Posterior vena cava (tissue), 2 donors: ENCODE results near the gene RGS7BP. TPM values are rescaled to one million over a fixed set of nuclear protein-coding genes. Genes with fewer than 3 reads are reported as not detected.

Experiments used
- DNase-seq: peaks from one replicate; pipeline ENCODE4 v3.0.0-alpha.2; 2020; ENCODE audit warnings: low spot score
- intact Hi-C, 2 donors: fragments of 100-400 bp; cut with DNase I; formaldehyde crosslinking; loops; one replicate each; pipeline versions ENCODE4 v1.14.1 to v1.14.2; 2022 to 2023
- long read RNA-seq, 2 donors: library from polyadenylated mRNA; unstranded; transcript quantifications; one replicate each; pipeline ENCODE4 v2.0.0, GENCODE V29; 2020 to 2021
- total RNA-seq, 2 donors: library from RNA; stranded (reverse); fragmentation: NEBNext Ultra II Directional; extraction: Animal tissue kit (Norgen Biotek cat#: 25700); gene quantifications; one replicate each; pipeline ENCODE4 v1.2.1, GENCODE V29; 2021
- donor health status: DM: yes; HTN: yes; CAD: no.
- donor health status: DM: yes; HTN: yes; CAD: no.

The RGS7BP gene
- 10 to 100 TPM; 11.7 to 19.3 TPM for total RNA-seq
- long read RNA-seq, donor 1, full-length matches to known transcripts = 4 of 8 reads
- long read RNA-seq, donor 1, partial matches to known transcripts = 0 of 8 reads
- long read RNA-seq, donor 1, other reads (novel, unspliced or antisense) = 4 of 8 reads
- long read RNA-seq, donor 2, full-length matches to known transcripts = 2 of 4 reads
- long read RNA-seq, donor 2, partial matches to known transcripts = 1 of 4 reads
- long read RNA-seq, donor 2, other reads (novel, unspliced or antisense) = 1 of 4 reads

DNA sequence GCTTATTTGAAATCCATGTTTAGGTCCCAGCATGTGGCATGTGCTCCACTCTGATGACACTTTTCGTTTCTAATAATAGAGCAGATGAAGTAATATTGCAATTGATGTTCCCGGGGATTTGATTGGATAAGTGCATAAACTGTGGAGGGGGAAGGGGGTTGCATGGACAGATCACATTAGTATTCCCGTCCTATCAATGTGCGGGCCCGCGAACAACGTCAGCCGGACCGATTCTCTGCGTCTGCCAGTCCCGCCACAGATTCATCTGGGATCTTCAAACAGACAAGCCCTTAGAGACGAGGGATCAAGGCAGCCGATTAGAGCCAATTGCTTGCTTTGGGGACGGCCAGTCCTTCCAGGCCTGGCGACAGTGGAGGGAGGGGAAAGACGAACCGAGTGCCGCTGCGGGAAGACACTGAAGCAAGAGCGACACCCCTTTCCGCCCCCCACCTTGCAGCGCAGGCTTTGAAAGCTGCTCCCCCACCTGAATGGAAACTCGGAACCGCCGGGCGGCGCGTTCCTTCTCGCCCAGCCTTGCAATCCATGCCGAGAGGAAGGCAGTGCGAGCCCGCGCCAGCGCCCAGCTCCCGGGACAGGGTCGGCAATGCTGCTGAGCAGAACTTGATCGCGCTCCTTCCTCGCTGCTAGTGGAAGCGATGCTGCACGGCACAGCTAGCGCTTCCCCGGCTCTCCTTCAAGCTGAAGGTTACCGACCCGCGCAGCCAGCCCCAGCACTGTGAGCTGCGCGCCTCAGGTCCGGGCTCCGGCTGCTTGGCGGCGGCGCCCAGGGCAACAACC is at the start of gene RGS7BP:
TSS of gene RGS7BP (plus strand) at position 247 of the 798 bp plus-strand sequence. CDS start 610 bp downstream, outside the sequence.
- peak; percentile 87 for DNase-seq
- intact Hi-C loops = loop anchor here (5.0 to 10.0 kb wide), 2 partner anchors 76 to 89 kb away; no protein-coding TSS in a partner anchor

DNA sequence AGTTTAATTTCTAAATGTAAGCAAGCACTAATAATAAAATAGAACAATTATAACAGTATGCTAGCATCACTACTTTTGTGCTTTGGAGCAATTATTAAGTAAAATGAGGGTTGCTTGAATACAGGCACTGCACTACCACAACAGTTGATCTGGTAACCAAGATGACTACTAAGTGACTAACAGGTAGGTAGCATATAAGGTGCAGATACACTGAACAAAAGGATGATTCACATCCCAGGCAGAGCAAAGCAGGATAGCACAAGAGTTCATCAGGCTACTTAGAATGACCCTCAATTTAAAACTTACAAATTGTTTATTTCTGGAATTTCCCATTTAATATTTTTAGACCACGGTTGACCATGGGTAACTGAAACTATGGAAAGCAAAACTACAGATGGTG is 48.0 kb upstream of the RGS7BP start:
- intact Hi-C loops = no loop called here
- DNase-seq = no peak

DNA sequence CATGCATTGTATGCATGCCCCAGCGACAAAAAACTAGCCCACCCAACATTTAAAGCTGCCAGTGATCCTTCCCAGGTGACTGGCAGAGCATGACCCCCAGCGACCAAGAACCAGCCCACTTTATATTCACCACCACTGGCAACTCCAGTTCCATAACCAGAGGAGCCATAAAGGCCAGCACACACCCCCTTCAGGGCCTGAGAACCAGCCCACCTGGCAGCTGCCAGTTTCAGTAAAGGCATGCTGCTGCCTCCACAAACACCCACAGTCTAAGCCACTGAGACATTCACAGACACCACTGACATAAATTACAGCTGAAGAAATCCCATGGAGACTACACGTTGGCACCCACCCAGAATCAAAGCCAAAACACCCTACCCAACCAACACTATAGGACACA is 46.9 kb upstream of the RGS7BP start:
- intact Hi-C loops = no loop called here
- DNase-seq = no peak

DNA sequence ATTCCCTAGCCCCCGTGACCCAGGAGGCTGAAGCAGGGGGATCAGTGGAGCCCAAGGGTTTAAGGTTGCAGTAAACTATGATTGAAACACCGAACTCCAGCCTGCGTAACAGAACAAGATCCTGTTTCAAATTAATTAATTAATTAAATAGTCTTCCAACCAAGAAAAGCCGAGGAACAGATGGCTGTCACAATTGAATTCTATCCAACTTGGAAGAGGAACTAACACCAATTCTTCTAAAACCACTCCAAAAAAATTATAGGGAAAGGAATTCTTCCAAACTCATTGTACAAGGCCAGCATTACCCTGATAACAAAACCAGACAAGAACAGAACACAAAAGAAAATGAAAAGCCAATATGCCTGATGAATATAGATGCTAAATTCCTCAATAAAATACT is 43.4 kb upstream of the RGS7BP start:
- intact Hi-C loops = no loop called here
- DNase-seq = no peak

DNA sequence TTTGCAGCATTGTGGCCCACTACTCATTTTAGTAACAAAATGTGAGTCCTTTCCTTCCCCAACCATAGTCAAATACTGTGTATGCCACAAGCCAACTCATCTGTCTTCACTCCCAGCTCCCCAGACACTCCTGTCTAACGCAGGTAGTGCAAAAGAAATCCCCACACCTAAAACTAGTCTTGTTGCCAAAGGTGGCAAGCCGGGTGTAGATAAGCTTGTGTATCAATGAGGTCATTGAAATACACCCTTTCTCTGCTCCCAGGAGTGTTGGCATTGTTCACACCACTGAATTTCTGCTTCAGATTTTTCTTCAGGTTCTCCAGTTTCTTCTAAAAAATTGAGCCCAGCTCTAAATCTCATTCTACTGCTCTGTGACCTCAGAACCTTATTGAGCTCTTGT is 19.7 kb upstream of the RGS7BP start:
- intact Hi-C loops = no loop called here
- no peak for DNase-seq

DNA sequence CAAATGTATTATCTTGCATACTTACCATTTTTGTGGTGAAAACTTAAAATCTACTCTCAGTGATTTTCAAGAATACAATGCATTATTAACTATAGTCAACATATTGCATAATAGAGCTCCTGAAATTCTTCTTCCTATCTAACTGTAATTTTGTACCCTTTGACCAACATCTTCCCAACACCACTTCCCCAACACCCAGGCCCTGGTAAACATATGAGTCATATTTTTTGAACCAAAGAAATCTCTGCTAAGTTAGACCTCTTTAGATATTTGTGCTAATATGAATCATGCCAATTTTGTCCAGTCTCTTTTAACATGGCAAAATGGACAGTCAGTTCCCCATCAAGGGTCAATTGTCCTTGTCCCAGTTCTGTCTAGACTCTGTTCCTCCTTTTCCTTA is 18.5 kb upstream of the RGS7BP start:
- DNase-seq = no peak
- intact Hi-C loops = no loop called here

DNA sequence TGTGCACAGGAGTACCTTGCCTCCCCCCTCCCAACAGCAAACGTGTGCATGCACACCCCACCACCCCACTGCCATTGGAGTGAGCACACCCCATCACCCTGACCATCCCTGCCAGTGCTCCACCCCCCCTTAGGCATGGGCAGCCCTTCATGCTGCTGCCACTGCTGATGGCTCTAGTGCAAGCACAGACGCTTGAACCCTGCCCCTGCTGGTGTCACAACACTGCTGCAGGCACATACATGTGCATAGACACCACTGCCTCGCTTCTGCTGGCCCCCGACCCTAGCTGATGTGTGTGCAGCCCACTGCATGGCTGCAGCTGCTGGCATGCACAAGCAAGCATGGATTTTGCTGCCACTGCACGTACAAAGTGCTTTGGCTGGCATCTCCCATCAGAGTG is 16.0 kb upstream of the RGS7BP start:
- intact Hi-C loops = no loop called here
- DNase-seq = no peak

DNA sequence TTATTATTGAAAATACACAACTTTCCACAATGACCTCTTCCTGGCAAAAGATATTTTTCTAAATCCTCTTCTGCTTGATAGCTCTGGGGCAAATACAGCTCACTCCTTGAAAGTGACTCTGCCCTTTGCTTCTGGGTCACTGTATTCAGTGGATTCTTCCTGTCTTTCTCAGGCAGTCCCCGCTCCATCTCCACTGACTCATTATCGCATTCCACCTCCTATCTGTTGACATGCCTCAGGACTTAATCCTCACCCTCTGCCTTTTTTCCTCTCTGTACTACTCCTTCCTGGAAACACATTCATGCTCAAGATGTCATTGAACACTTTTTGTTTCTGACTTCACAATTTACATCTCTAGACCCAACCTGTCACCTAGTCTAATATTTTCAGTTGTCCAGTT is 8.4 kb upstream of the RGS7BP start:
- no peak for DNase-seq
- intact Hi-C loops = no loop called here

DNA sequence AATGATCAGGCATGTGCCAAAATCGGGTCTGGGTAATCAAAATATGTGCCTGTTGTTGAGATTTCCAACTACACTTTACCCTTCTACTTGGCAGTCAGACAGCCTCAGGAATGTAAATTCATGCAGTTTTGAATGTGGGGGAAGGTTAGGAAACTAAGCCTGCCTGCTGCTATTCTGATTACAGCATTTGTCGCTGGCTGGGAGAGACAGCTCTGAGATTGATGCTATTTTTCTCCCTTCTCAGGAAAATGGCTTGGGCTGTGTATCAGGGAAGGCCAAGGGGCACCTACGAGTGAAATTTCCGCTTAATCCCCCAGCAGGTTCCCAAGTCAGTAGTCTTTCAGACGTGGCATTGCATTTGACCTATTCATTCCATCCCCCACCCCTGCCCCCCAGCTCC is 3.6 kb upstream of the RGS7BP start:
- no peak for DNase-seq
- intact Hi-C loops = loop anchor here in 1 of 2 donors (10.0 kb wide), 1 partner anchor 93 kb away; no protein-coding TSS in a partner anchor

DNA sequence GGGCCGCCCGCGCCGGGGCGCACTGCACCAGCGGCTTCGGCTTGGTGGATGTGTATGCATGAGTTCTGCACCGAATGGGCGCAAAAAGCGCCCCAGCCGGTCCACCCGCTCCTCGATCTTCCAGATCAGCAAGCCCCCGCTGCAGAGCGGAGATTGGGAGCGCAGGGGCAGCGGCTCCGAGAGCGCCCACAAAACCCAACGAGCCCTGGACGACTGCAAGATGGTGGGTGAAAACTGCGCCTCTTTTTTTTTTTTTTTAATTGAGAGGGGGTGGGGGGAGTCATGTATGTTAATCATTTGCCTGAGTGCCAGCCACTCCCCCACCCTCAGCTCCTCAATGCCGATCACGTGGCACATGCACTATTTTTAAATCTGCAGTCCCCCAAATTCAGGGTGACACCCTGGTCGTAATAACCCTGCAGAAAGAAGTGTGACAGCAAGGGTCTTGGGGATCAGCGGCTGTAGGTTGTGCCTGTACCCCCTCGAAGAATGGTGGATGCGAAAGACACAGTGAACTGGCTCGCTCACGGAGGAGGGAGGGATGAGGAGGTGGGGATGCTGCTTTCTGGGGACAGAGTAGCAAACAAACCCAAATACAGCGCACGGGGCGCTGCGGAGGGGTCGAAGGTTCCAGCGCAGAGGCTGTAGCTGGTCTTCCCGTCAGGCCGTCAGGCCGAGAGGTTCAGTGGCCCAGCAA is 900 bp downstream of the RGS7BP start:
- intact Hi-C loops = loop anchor here (5.0 to 10.0 kb wide), 2 partner anchors 76 to 88 kb away; no protein-coding TSS in a partner anchor
- peak; percentile 85 for DNase-seq

DNA sequence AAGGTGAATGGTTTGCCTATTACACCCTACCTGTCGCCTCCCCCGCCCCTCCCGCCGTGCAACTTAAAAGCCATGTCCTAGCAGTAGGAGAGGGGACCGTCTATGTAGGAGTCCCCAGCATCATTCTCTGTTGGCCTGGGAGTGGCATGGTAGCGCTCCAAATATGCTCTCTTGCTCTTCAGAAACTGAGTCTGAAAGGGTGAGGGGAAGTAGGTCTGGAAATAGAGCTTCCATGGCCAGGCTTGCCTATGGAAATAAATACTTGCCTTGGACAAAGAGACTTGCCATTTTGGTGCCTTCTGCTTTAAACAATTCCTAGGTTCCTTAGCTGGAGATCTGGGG is 1.4 kb downstream of the RGS7BP start:
- DNase-seq = no peak
- intact Hi-C loops = loop anchor here (5.0 to 10.0 kb wide), 2 partner anchors 75 to 88 kb away; no protein-coding TSS in a partner anchor

DNA sequence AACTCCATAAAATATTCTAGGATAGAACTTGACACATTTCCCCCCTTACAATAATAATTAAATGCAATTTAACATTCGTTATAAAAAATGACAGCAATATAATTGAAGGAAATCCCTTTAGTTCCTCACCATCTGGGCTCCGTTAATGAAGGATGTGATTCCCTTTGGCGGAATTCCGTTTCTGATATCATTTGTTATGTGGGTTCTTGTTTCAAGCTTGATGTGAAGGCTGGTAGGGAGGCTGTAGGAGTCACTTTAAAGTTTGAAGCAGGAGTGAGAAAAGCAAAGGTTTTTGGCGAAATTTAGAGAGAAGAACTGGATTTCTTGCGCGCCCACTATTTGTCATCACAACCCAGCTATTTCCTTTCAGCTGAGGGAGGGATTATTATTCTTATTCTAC is 4.0 kb downstream of the RGS7BP start:
- no peak for DNase-seq
- intact Hi-C loops = loop anchor here (5.0 to 10.0 kb wide), 2 partner anchors 72 to 85 kb away; no protein-coding TSS in a partner anchor

DNA sequence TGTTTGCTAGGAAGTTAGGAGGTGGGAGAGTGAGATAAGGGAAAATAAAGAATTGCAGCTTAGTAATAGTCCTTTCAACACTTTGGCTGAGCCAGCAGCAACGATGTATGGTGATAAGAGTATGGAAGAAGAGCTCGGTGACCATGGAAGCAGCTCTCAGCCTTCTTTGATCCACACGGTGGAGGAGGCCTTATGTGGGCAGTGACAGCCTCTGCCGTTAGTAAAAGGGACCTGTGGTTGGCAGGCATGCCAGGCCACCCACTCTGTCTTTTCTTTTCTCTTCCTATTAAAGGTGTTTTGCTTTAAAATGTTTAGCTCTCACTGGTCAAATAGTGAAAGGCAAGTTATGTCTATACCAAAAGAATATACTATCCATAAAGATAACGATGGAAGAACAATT is 7.7 kb downstream of the RGS7BP start:
- intact Hi-C loops = no loop called here

DNA sequence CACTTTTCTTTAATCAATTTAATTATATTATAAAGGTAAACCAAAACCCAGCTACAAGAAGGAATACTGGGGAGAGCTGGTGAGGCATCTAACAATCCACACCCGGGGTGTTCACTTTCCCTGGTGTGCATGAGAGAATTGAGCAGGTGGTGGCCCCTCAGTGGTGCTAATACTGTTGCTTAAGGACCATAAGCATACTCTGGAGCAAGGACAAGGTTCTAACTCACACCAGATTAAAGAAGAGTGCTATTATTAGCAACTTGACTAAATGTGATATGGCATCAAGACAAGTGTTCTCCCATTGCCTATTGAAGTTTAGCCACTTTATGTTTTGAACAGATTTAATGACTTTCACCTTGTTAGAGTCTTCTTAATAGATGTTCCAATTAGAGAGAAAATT is 8.8 kb downstream of the RGS7BP start:
- DNase-seq = no peak
- intact Hi-C loops = no loop called here

More for the DNA sequence above, 7.7 kb downstream of the RGS7BP start:
- DNase-seq = no peak

DNA sequence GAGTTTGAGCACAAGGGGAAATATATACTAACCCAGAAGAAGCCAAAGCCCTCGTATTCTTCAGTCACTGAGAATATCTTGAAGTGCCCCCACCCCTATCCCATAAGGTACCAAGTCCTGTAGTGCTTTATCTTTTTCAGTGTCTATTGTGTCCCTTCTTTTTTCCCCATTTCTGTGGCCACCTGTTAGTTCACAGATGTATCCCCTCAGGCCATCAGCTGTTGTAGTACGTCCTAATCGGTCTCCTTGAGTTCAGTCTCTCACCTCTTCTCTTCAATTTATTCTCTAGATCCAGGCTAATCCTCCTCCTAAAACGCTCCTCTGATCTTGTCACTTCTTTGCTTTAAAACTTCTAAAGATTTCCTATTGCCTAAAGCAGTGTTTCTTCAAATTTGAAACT is 10.4 kb downstream of the RGS7BP start:
- intact Hi-C loops = no loop called here
- no peak for DNase-seq

DNA sequence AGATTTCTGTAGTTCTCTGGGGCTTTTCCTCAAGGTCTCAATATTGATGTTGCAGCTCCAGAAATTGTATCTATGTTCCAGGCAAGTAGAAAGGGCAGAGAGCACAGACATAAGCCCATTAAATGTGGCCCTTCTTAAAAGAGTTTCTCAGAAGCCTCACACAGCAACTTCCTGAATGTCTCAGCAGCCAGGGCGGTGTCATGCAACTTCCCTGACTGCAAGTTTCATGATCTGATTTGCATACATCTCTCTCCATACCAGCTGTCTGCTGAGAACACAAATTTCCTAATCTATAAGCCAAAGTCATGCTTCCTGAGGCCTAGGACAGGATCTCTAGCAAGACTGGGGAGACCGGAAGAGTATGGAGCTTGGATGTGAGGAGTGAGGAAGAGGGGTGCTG is 13.0 kb downstream of the RGS7BP start:
- no peak for DNase-seq
- intact Hi-C loops = no loop called here

DNA sequence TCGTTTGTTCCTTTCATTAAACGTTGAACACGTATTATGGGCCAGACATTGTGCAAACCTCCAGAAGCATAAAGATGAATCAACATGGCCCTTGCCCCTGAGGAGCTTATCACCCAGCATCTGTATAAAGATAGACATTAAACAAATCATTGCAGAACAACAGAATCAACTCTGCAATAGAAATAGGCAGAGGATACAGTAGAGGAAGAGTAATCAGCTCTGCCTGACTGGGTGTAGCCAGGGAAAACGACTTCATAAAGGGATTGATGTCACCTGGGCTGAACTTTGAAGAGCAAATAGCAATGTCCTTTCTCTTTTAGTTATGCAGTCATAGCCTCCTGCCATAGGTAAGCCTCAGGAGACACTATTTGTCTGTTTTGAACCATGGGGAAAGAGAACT is 13.4 kb downstream of the RGS7BP start:
- DNase-seq = no peak
- intact Hi-C loops = no loop called here

DNA sequence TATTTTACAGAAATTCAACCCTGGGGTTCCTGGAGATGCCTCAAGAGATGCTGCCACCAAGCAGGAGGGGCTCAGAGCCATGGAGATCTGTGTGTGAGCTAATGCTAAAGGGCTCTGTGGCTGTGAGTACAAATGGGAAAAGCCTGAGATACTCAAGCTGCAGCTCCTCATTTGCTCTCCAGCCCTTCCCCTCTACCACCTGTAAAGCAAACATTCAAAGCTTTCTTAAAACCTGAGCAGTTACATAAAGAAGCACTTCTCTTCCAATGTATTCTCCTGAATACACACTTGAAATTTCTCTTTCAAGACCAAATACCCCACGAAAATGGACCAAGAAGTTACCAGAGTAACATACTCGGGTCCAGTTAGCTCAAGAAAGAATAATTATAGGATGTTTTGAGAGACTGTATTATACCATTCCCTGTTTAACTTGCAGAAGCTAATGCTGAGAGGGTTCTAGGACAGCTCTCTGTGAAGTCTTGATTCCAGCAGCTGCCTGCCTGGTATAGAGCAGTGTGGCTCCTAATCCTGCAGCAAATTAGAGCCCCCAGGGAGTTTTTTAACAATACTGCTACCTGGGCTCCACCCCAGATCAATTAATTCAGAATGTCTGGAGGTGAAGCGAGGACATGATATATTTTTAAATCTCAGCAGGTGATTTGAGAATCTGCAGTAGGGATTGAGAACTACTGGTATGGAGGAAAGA is 21.1 kb downstream of the RGS7BP start:
- no peak for DNase-seq
- intact Hi-C loops = no loop called here

DNA sequence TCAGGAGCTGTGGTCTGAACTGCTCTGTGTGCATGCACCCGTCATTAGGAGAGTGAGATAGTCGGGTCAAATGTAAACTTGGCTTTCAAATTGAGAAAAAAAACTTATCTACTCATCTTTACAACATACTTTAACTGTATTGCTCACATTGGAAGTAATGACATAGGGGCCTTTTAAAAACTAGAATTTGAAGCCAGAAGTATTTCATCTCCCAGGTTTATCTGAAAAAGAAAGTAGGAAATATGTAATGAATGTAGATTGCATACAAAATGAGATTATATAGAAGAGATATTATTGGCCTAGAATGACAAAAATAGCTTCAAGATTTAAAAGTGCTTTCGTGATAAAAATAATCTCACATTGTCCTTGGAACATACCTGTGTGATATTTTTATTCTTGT is 24.3 kb downstream of the RGS7BP start:
- intact Hi-C loops = no loop called here
- DNase-seq = no peak

DNA sequence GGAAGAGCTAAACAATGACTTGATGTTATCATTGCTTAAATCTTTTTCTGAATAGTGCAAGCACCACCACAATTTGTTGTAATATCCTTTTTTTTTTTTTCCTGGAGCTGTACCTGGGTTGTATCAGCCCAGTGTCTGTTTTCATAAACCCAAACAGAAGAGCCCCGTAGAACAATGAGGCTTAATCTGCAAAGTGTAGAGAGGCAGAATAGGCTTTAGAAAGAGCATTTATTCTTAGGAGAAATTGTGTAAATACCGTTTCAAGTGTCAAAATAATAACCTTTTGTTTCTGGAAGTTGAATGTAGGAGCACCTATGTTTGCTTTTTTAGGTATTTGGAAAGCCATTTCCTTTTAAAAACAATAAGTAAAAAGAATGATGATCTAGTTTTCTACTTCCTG is 26.4 kb downstream of the RGS7BP start:
- no peak for DNase-seq
- intact Hi-C loops = no loop called here
